Measurements from ENCODE around the gene TFF2.

DNA sequence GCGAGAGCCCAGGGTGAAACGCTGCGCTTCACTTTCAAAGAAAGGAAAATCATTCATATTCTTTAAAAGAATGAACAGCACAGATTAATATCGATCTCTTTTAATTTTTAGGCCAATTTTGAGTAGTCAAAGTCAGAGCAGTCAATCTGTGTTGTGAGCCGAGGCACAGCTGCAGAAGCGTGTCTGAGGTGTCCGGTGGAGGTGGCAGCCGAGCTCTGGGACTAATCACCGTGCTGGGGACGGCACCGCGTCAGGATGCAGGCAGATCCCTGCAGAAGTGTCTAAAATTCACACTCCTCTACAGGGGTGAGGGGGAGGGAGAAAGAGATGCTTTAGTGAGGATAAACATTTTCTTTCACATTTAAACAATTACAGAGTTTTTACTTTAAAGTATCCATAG lies 11.4 kb upstream of the TFF2 start:
- TF ChIP-seq POLR2A (IDR thresholded peaks at IDR 0.05; ENCODE audit: low read depth, low read length) = no peak
- no peak for TF ChIP-seq POLR2AphosphoS5 (IDR thresholded peaks at IDR 0.05; ENCODE audit: low read depth, low read length)

Measured in GM12891 (cell line).